ENCODE data around the gene KCNA2.

The KCNA2 gene

DNA sequence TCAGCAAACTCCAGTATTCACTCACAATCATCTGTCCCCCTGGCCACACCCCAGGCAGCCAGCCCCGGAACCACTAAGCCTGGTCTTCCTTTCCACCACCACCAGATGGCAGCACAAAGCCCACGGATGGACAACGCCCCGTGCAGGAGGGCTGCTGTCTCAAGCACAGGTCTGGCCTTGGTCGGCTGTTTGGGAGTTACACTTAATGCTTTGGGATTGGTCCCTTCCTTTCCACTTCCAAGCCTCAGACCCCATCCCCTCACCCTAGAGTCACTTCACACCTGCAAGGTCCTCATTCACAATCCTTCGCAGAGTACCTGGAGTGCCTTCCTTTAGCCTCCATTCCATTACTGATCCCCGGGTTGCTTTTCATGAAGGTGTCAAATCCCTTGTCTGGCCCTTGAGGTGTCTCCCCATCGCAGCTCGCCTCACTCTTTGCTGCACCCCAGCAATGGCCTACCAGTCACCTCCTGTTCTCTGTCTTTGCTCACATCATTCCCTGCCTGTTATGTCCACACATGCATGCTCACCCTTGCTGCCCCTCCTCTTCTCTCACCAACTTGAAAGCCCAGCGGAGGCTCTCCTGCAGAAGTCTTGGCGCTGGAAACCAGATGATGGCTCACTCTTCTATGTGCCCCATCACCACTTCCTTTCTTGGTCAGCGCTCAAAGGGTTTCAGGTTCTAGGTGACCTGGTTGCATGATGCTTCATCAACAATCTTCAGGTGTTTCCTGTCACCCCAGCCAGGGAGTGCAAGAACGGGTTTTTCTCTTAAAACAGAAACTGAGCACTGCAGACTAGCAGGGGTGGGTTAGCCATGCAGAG is 24.9 kb upstream of the KCNA2 start:
- DNase-seq (ENCODE audit: low read depth in 4 of 4, low spot score in 1 of 4): peak; percentile 73 to 82 (median 79)

DNA sequence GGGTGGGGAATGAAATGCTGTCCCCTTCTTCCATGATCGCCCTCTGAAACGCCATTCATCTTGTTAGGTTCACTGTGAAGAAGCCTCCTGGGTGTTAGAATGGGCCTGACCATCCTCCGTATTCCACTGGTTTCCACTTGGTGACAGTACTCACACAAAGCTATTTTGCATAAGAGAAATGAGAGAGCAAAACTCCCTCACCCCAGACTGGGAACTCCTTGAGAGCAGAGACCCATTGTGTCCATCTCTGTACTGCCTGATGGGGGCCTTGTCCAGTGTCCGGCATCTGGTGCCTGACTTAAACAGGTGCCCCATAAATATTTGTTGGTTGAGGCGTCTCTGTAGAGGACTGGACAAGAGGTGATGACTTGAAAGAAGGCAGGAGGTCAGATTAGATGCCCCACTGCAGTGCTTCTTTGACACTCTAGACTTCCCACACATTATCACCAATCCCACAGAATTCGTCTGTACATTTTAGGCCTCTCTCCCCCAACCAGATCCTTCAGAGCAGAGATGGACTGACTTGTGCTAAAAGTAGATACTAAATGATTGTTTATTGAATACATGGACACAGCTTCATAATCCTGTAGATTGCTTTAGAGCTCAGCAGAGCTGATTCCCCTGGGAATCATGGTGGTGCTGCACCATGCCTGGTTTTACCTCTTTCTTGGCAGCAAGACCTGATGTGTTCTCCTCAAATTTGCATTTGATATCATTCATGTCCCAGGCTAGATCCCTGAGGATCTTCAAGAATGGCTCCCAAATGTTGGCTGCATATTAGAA is 22.4 kb upstream of the KCNA2 start:
- no peak for DNase-seq (ENCODE audit: low read depth in 4 of 4, low spot score in 1 of 4)

DNA sequence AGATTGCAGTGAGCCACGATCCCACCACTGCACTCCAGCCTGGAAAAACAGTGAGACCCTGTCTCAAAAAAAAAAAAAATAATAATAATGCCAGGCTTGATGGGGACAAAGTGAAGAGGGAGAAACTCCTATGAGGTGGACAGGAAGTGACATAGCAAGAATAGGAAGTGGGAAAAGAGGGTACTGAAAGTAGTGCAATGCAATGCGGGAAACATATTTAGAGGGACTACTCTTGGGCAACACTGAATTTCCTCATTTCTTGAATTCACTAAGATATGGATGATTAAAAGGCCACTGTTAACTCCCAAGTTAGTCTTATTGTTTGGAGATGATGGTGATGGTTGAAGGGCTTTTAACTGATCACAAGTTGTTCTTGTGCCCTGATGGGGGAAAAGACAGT is 21.6 kb upstream of the KCNA2 start:
- DNase-seq (ENCODE audit: low read depth in 4 of 4, low spot score in 1 of 4): no peak

- DNase-seq (ENCODE audit: low read depth in 4 of 4, low spot score in 1 of 4): no peak
These were observed 20.7 kb upstream of the KCNA2 start for GRCh38 chr1:110626889-110627288.

DNA sequence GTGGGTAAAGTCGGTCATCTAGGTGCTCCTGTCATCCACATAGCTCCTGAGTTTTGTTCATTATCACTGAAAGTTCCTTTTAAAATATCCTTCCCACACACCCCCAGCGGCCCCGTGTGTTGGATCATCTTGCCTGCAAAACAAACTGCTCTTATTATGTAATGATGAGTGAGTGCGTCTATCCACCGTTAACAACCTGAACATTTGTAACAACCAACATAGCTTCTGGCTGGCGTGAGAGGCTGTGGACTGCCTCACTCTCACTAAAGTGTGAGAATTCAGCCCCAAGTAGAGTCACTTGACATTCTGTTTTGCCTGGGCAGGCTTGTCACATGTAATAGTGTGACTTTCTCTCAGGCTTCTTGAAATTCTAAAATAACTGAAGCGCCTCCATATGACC is 14.5 kb upstream of the KCNA2 start:
- DNase-seq (ENCODE audit: low read depth in 4 of 4, low spot score in 1 of 4): no peak

GRCh38 chr1:110620250-110620615 is 14.1 kb upstream of the KCNA2 start:
- no peak for DNase-seq (ENCODE audit: low read depth in 4 of 4, low spot score in 1 of 4)

- DNase-seq (ENCODE audit: low read depth in 4 of 4, low spot score in 1 of 4): peak; percentile 79 to 84 (median 80)
These were observed 13.5 kb upstream of the KCNA2 start for GRCh38 chr1:110619412-110620249.

GRCh38 chr1:110618668-110619067 is 12.5 kb upstream of the KCNA2 start:
- DNase-seq (ENCODE audit: low read depth in 4 of 4, low spot score in 1 of 4): no peak

GRCh38 chr1:110617589-110617988 is 11.4 kb upstream of the KCNA2 start:
- no peak for DNase-seq (ENCODE audit: low read depth in 4 of 4, low spot score in 1 of 4)

GRCh38 chr1:110617116-110617515 is 11.0 kb upstream of the KCNA2 start:
- DNase-seq (ENCODE audit: low read depth in 4 of 4, low spot score in 1 of 4): no peak

DNA sequence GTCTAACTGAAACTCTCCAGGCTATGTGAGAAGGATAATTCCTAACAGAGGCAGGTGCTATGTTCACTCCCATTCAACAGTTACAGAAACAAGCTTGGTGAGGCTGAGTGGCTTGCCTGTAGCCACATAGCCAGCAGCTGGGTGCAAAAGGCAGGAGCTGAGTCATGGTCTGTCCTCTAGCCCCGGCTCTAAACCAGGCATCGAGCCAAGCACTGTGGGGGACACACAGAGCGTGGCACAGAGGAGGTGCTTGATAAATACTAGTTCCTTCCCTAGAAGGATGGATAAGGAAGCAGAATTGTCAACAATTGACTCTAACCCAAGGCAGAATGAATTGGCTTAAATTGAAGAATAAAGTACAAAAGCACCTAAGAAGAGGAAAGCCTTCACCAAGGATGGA is 10.4 kb upstream of the KCNA2 start:
- DNase-seq (ENCODE audit: low read depth in 4 of 4, low spot score in 1 of 4): no peak

DNA sequence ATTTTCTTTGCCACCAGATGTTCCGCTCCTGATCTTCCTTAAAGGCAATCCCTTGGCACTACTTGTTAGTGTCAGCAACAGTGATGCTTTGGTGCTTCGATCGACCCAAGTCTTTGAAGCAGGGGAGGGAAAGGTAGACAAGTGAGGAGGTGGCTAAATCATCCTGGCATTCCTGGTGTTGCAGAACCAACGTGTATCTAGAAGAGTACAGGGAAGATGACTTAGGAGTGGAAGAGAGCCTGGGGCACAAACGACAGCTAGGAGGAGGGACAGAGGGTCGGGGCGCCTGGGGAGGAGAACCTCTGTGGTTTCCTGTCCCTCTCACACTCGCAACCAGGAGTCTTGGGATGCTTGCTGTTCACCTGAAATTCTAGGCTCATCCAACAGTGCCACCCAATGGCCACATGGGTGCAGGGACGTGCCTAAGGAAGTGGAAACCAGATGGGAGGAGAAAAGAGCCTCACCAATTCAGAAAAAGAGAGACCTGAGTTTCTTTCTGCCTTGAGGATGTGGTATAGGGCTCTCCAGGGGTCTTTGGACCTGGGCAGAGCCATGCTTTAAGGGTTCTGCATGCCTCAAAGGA is 9.5 kb upstream of the KCNA2 start:
- no peak for DNase-seq (ENCODE audit: low read depth in 4 of 4, low spot score in 1 of 4)

DNA sequence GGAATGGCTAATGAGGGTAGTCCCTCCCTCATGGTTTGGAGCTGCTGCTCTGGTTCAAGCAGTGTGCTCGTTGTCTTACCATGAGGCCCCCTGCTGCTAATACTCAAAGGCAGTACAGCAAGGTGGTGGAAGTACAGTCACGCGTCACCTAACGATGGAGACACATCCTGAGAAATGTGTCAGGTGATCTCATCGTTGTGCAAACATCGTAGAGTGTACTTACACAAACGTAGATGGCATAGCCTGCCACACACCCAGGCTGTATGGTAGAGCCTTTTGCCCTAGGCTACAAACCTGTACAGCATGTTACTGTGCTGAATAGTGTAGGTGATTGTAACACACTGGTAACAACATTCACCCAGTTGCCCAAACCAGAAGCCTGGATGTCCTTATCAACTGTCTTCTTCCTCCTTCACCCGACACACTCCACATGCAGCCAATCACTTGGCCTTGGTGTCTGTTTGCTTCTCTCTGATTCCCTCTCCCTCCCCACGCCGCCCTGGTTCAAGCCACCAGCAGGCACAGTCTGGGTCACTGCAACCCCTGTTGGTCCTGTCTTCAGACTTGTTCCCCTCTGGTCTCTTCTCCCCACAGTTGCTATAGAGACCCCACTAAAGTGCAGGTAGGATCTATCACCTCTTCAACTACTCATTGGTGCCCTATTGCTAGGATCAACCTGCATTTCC is 6.0 kb upstream of the KCNA2 start:
- no peak for DNase-seq (ENCODE audit: low read depth in 4 of 4, low spot score in 1 of 4)

DNA sequence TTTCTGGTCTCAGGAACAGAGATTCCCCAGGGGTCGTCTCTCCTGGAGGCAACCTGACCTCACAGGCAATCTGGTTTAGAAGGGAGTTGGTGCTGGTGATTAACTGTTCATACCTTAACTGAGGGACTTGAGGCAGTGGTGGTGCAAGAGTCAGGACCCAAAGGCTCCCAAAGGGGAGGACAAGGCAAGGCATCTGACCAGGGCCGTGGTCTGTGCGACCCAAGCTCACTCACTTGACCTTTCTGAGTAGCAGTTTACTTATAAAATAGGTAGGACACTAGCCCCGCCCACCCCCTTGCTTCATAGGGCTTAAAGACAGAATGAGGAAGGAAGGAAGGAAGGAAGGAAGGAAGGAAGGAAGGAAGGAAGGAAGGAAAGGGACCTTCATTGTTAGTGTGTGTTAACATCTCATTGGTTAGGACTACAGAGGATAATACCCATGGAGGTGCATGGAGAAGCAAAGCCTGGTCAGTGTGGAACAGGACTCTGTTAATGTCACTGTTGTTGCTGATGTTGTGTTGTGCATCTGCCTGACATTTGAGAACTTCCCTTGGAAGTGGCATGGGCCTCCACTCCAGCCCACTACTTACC is 4.6 kb upstream of the KCNA2 start:
- no peak for DNase-seq (ENCODE audit: low read depth in 4 of 4, low spot score in 1 of 4)

GRCh38 chr1:110610084-110610483 is 3.9 kb upstream of the KCNA2 start:
- no peak for DNase-seq (ENCODE audit: low read depth in 4 of 4, low spot score in 1 of 4)

GRCh38 chr1:110608247-110608646 is 2.1 kb upstream of the KCNA2 start:
- no peak for DNase-seq (ENCODE audit: low read depth in 4 of 4, low spot score in 1 of 4)

GRCh38 chr1:110607536-110608230 is 1.5 kb upstream of the KCNA2 start:
- DNase-seq (ENCODE audit: low read depth in 4 of 4, low spot score in 1 of 4): no peak

- peak in 1 of 4 experiments; percentile 17 for DNase-seq (ENCODE audit: low read depth in 4 of 4, low spot score in 1 of 4)
These were observed 738 bp upstream of the KCNA2 start for GRCh38 chr1:110606657-110607535.

GRCh38 chr1:110605446-110605845 is 712 bp downstream of the KCNA2 start:
- DNase-seq (ENCODE audit: low read depth in 4 of 4, low spot score in 1 of 4): no peak
